Neural progenitor cell (in vitro differentiated cells): ENCODE results near the gene SH3GL2.

Experiments
- EZH2 ChIP-seq: fragments of 200-600 bp; sonication (generic); IDR thresholded peaks from 2 replicates; pipeline ENCODE4 v1.6.1; 2017; ENCODE audit warnings: antibody characterized with exemption, mild to moderate bottlenecking, moderate library complexity
- EZH2phosphoT487 ChIP-seq: fragments of 200-600 bp; sonication (generic); IDR thresholded peaks from 2 replicates; pipeline ENCODE4 v1.6.1; 2017; ENCODE audit warnings: antibody characterized with exemption
- TF ChIP-seq, protein P1 (sequence below): fragments of 200-600 bp; sonication (generic); IDR thresholded peaks from 2 replicates; pipeline ENCODE4 v1.5.1; 2017; ENCODE audit warnings: antibody characterized with exemption, mild to moderate bottlenecking

DNA sequence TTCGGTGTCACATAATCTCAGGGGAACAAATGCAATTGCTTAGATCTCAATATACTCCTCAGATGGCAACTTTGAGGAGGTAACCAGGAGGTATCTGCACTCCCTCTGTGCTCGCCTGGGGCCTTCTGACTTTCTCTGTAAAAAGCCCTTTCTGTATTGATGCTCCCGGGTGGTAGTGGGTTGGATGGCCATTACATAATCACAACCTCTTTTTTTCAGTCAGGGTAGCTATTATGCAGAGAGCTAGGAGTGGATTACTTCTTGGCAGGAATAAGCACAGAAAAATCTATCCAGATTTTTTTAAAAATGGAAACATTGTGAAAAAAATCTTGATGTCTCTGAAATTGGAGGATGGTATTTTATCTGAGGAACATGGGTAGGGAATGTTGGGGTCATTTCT is 116.6 kb downstream of the SH3GL2 start:
- TF ChIP-seq, protein P1, sequence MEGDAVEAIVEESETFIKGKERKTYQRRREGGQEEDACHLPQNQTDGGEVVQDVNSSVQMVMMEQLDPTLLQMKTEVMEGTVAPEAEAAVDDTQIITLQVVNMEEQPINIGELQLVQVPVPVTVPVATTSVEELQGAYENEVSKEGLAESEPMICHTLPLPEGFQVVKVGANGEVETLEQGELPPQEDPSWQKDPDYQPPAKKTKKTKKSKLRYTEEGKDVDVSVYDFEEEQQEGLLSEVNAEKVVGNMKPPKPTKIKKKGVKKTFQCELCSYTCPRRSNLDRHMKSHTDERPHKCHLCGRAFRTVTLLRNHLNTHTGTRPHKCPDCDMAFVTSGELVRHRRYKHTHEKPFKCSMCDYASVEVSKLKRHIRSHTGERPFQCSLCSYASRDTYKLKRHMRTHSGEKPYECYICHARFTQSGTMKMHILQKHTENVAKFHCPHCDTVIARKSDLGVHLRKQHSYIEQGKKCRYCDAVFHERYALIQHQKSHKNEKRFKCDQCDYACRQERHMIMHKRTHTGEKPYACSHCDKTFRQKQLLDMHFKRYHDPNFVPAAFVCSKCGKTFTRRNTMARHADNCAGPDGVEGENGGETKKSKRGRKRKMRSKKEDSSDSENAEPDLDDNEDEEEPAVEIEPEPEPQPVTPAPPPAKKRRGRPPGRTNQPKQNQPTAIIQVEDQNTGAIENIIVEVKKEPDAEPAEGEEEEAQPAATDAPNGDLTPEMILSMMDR = no peak
- no peak for TF ChIP-seq EZH2phosphoT487
- TF ChIP-seq EZH2 = no peak
